HepG2 (cell line): ENCODE results near the gene ZNF615. TPM values are rescaled to one million over a fixed set of nuclear protein-coding genes. Genes with fewer than 3 reads are reported as not detected.

Source experiments
- ATAC-seq: fragments of 200-7000 bp; cut with Tn5 transposase; 3 replicates; pipeline ENCODE4 v1.9.1; 2020; ENCODE audit warnings: mild to moderate bottlenecking, moderate library complexity
- BruUV-seq: library from RNA; stranded (reverse); fragments of 400-500 nt; replicated peaks from 2 replicates; lab custom pipeline; 2021; lab: Mats Ljungman, UMichigan
- CTCF ChIA-PET: fragments of 300-600 bp; formaldehyde crosslinking; extraction: SDS; loops from one replicate; lab custom pipeline; 2021; ENCODE audit warnings: low total read pairs, inconsistent platforms, low intra/inter-chr PET ratio; lab: Yijun Ruan, JAX
- POLR2A ChIA-PET: fragments of 350-600 bp; sonication (Branson Sonifier 250); formaldehyde crosslinking; loops from one replicate; lab custom pipeline; 2020; ENCODE audit warnings: antibody characterized with exemption, inconsistent platforms; lab: Yijun Ruan, JAX
- DNase-seq: peaks from one replicate; pipeline ENCODE4 v3.0.0-alpha.2; 2015; ENCODE audit warnings: low spot score
- FAIRE-seq: peaks from 3 replicates; lab custom pipeline; 2011; peaks lifted over from hg19 to GRCh38; lab: Jason Lieb, UNC
- H2AFZ ChIP-seq: one replicate; pipeline ENCODE4 v1.6.1; 2011; ENCODE audit warnings: low read length, inconsistent platforms
- H3K27ac ChIP-seq: fragments of 300-600 bp; 3 replicates; pipeline ENCODE4 v1.8.0; 2011; ENCODE audit warnings: mixed run types, mild to moderate bottlenecking, mixed read lengths, low read length, inconsistent platforms; ENCODE audit not compliant: insufficient read depth; ENCODE audit errors: extremely low read length
- H3K27me3 ChIP-seq, 2 experiments: fragments of 200-600 bp in 1 of 2; 2 replicates in 1 of 2; 3 replicates in 1 of 2; pipeline versions ENCODE4 v1.6.0 to v1.8.0; 2011; ENCODE audit warnings: low read length in 2 of 2, mild to moderate bottlenecking in 2 of 2, moderate library complexity in 2 of 2, inconsistent platforms in 1 of 2; ENCODE audit not compliant: insufficient read depth in 2 of 2, control insufficient read depth in 1 of 2
- H3K36me3 ChIP-seq, 2 experiments: fragments of 200-600 bp in 1 of 2; replicated peaks in 1 of 2; 2 replicates in 1 of 2; 3 replicates in 1 of 2; pipeline versions ENCODE4 v1.5.1 to v1.8.0; 2011; ENCODE audit warnings: low read length in 2 of 2, inconsistent platforms in 1 of 2; ENCODE audit not compliant: insufficient read depth in 2 of 2, control insufficient read depth in 1 of 2
- H3K4me1 ChIP-seq: 2 replicates; pipeline ENCODE4 v1.5.1; 2012; ENCODE audit warnings: low read length, inconsistent platforms; ENCODE audit not compliant: insufficient read depth
- H3K4me2 ChIP-seq: 2 replicates; pipeline ENCODE4 v1.6.0; 2011; ENCODE audit warnings: low read depth, low read length, inconsistent platforms
- H3K4me3 ChIP-seq, 3 experiments: fragments of 200-600 bp in 1 of 3; sonication (generic), shearing (Covaris generic) in 1 of 3; replicated peaks in 1 of 3; 2 replicates each; pipeline ENCODE4 v1.5.1; 2011 to 2016; ENCODE audit warnings: low read length in 3 of 3, inconsistent platforms in 2 of 3, low read depth in 2 of 3, mild to moderate bottlenecking in 2 of 3, control low read depth in 1 of 3, mixed read lengths in 1 of 3; ENCODE audit not compliant: insufficient read depth in 1 of 3
- H3K79me2 ChIP-seq: one replicate; pipeline ENCODE4 v1.6.1; 2011; ENCODE audit warnings: low read length, inconsistent platforms; ENCODE audit not compliant: insufficient read depth
- H3K9ac ChIP-seq: 2 replicates; pipeline ENCODE4 v1.6.0; 2011; ENCODE audit warnings: mild to moderate bottlenecking, low read depth, low read length, inconsistent platforms; ENCODE audit not compliant: insufficient read depth
- H3K9me3 ChIP-seq: 2 replicates; pipeline ENCODE4 v1.5.1; 2012; ENCODE audit warnings: mild to moderate bottlenecking, low read length
- H4K20me1 ChIP-seq: 2 replicates; pipeline ENCODE4 v1.6.0; 2011; ENCODE audit warnings: inconsistent platforms, mild to moderate bottlenecking, low read length, moderate library complexity; ENCODE audit not compliant: insufficient read depth
- BRCA1 ChIP-seq: sonication (generic); formaldehyde crosslinking; IDR thresholded peaks from 2 replicates; pipeline ENCODE4 v1.4.0; 2020; ENCODE audit warnings: missing genetic modification reagents
- MTF2 ChIP-seq: sonication (generic); formaldehyde crosslinking; IDR thresholded peaks from 2 replicates; pipeline ENCODE4 v1.5.0; 2020; ENCODE audit warnings: missing genetic modification reagents, borderline replicate concordance
- NR2F2 ChIP-seq: IDR thresholded peaks from 2 replicates; pipeline ENCODE4 v1.6.1; 2012; ENCODE audit warnings: low read depth, inconsistent platforms, borderline replicate concordance
- PAX8 ChIP-seq: sonication (generic); formaldehyde crosslinking; IDR thresholded peaks from 2 replicates; pipeline ENCODE4 v1.8.0; 2022; ENCODE audit warnings: mild to moderate bottlenecking, missing genetic modification reagents, borderline replicate concordance
- RFX1 ChIP-seq: fragments of 450-650 bp; IDR thresholded peaks from 2 replicates; pipeline ENCODE4 v1.6.1; 2017
- ZFP62 ChIP-seq: sonication (generic); formaldehyde crosslinking; IDR thresholded peaks from 2 replicates; pipeline ENCODE4 v1.4.0; 2020; ENCODE audit warnings: missing genetic modification reagents
- ZMYM4 ChIP-seq: sonication (generic); formaldehyde crosslinking; IDR thresholded peaks from 2 replicates; pipeline ENCODE4 v1.8.1; 2023; ENCODE audit warnings: mild to moderate bottlenecking, missing genetic modification reagents
- ZNF775 ChIP-seq: sonication (generic); formaldehyde crosslinking; IDR thresholded peaks from 2 replicates; pipeline ENCODE4 v1.4.0; 2020; ENCODE audit warnings: missing genetic modification reagents, mild to moderate bottlenecking, moderate library complexity, borderline replicate concordance
- ZNF800 ChIP-seq: sonication (generic); formaldehyde crosslinking; IDR thresholded peaks from 2 replicates; pipeline ENCODE4 v1.4.0; 2020; ENCODE audit warnings: missing genetic modification reagents
- ZNF816 ChIP-seq: sonication (generic); formaldehyde crosslinking; IDR thresholded peaks from 2 replicates; pipeline ENCODE4 v1.8.0; 2022; ENCODE audit warnings: missing genetic modification reagents, mild to moderate bottlenecking, borderline replicate concordance
- WGBS: methylation state at CpG from one replicate; pipeline ENCODE4 v1.1.6; 2017; ENCODE audit warnings: low lambda C conversion rate; 5-methylcytosine and 5-hydroxymethylcytosine counted together
- in situ Hi-C: cut with HindIII; loops from 2 replicates; pipeline ENCODE4 v1.10.0; 2017; ENCODE audit warnings: low pct_unique_long_range_greater_than_20kb; ENCODE audit not compliant: extremely low pct_ligation_motif_present
- intact Hi-C: fragments of 100-400 bp; cut with micrococcal nuclease; formaldehyde crosslinking; loops from one replicate; pipeline ENCODE4 v1.10.0; 2022; ENCODE audit not compliant: unreplicated experiment
- polyA plus RNA-seq, 8 experiments: library from polyadenylated mRNA; depleted of rRNA in 3 of 8; stranded (reverse) in 7 of 8; unstranded in 1 of 8; fragments of >200 nt; fragmentation: Illumina TruSeq in 4 of 8; extraction: Trizol in 4 of 8; gene quantifications; 2 replicates each; pipeline versions ENCODE4 v1.2.1 to v1.2.3, GENCODE V29; 2011 to 2016; ENCODE audit warnings: low read depth in 4 of 8, missing spikeins in 1 of 8, mixed read lengths in 1 of 8; ENCODE audit not compliant: insufficient read depth in 1 of 8
- total RNA-seq, 5 experiments: library from RNA; depleted of rRNA; stranded (reverse); fragments of >200 nt; fragmentation: Illumina TruSeq; extraction: Trizol; gene quantifications; 2 replicates each; pipeline ENCODE4 v1.2.3, GENCODE V29; 2016; ENCODE audit warnings: low read depth in 1 of 5

ZNF615 gene
- total and polyA plus RNA-seq, 2 of the 13 experiments (the other 11 are each of a cell fraction or from before 2014, with no cell fraction given): 5.2 to 7.8 TPM

DNA sequence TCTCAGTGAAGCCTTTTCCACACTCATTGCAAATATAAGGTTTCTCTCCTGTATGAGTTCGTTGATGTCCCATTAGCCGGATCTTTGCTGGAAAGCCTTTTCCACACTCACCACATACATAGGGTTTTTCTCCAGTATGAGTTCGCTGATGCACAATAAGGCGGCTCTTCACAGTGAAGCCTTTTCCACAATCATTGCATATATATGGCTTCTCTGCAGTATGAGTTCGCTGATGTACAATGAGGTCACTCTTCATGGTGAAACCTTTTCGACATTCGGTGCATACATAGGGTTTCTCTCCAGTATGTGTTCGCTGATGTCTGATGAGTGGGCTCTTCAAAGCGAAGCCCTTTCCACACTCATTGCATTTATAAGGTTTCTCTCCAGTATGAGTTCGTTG is 14.6 kb downstream of the ZNF615 start:
- intact Hi-C loops (no loop called here), in situ Hi-C loops (no loop called here)
- Histone ChIP-seq H3K4me2 (no peak overlapping the region), H3K9ac (no peak overlapping the region), H3K27me3 (no peaks in the 10 kb centered on the region), H3K4me1 (no peaks in the 10 kb centered on the region), H2AFZ (no peak overlapping the region), H3K4me3 (no peak overlapping the region), H3K9me3 (peaks cover 96% of the 10 kb centered on the region), H3K36me3 (peaks cover 9 to 39% of the 10 kb centered on the region in 2 experiments), H3K27ac (no peak overlapping the region), H3K79me2 (no peaks in the 10 kb centered on the region), H4K20me1 (no peaks in the 10 kb centered on the region)
- no TSS peak for BruUV-seq
- POLR2A ChIA-PET: no interaction called here
- CTCF ChIA-PET: no interaction called here
- FAIRE-seq: no peak
- DNase-seq: no peak
- no peak for ATAC-seq
- no peak for TF ChIP-seq NR2F2
- TF ChIP-seq PAX8: no peak
- no peak for TF ChIP-seq ZNF800 (CRISPR knock-in tag)
- TF ChIP-seq ZMYM4 (CRISPR knock-in tag): no peak
- no peak for TF ChIP-seq ZNF816
- TF ChIP-seq RFX1: no peak
- no peak for TF ChIP-seq ZFP62 (CRISPR knock-in tag)
- TF ChIP-seq ZNF775 (CRISPR knock-in tag): no peak
- TF ChIP-seq MTF2 (CRISPR knock-in tag): no peak
- no peak for TF ChIP-seq BRCA1 (CRISPR knock-in tag)
- WGBS: 98% methylated on average over 10 of the region's 10 CpGs
